RWPE1 (cell line): ENCODE data around the gene MPO.

Source experiments
- CTCF ChIA-PET: fragments of 350-600 bp; sonication (Branson Sonifier 250); formaldehyde crosslinking; extraction: SDS; loops from one replicate; lab custom pipeline; 2021; lab: Yijun Ruan, JAX
- POLR2A ChIA-PET: fragments of 400-600 bp; formaldehyde crosslinking; extraction: SDS; loops from one replicate; lab custom pipeline; 2020; ENCODE audit warnings: antibody characterized with exemption; ENCODE audit not compliant: low non-redundant PET; lab: Yijun Ruan, JAX
- DNase-seq: peaks from one replicate; pipeline ENCODE4 v3.0.0; 2012; ENCODE audit warnings: low spot score
- H3K27ac ChIP-seq: fragments of 450-650 bp; 2 replicates; pipeline ENCODE4 v1.5.1; 2017
- CTCF ChIP-seq: fragments of 450-650 bp; conservative IDR thresholded peaks from 2 replicates; pipeline ENCODE4 v1.5.1; 2017; ENCODE audit warnings: low read depth, mild to moderate bottlenecking

MPO gene

DNA sequence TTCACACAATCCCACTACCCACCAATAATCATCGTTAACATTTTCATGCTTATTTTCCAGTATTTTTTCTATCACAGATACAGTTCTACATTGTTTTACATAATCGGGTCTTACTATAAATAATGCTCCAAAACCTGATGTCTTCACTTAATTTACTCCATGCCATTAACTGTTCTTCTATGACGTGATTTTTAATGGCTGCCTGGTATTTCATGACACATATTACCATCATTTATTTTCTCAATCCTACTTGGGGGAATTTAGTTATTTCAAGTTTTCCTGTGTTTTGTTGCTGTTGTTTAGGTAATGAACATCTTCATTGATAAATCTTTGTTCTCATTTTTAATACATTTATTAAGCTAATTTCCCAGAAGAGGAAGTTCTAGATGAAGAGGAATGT lies 27.7 kb downstream of the MPO start:
- POLR2A ChIA-PET, result no interaction called here
- no peak overlapping the region for H3K27ac ChIP-seq
- no peak for TF ChIP-seq CTCF
- CTCF ChIA-PET, result no interaction called here
- DNase-seq, result no peak

GRCh38 chr17:58252141-58252540 lies 28.6 kb downstream of the MPO start:
- no peak overlapping the region for H3K27ac ChIP-seq
- TF ChIP-seq CTCF, result no peak
- ChIA-PET POLR2A (no interaction called here), CTCF (interaction anchor here (0.6 kb wide), 2 partner anchors 8 to 179 kb away, joined by 3 to 5 read pairs; no protein-coding TSS in a partner anchor)
- no peak for DNase-seq

GRCh38 chr17:58250344-58251011 lies 30.3 kb downstream of the MPO start:
- H3K27ac ChIP-seq, result no peak overlapping the region
- no peak for DNase-seq
- ChIA-PET CTCF (interaction anchor here (0.5 to 1.4 kb wide), 20 partner anchors 8 to 351 kb away, joined by 3 to 7 read pairs (median 4); partner anchors contain the start of genes LPO and MKS1), POLR2A (no interaction called here)
- no peak for TF ChIP-seq CTCF

DNA sequence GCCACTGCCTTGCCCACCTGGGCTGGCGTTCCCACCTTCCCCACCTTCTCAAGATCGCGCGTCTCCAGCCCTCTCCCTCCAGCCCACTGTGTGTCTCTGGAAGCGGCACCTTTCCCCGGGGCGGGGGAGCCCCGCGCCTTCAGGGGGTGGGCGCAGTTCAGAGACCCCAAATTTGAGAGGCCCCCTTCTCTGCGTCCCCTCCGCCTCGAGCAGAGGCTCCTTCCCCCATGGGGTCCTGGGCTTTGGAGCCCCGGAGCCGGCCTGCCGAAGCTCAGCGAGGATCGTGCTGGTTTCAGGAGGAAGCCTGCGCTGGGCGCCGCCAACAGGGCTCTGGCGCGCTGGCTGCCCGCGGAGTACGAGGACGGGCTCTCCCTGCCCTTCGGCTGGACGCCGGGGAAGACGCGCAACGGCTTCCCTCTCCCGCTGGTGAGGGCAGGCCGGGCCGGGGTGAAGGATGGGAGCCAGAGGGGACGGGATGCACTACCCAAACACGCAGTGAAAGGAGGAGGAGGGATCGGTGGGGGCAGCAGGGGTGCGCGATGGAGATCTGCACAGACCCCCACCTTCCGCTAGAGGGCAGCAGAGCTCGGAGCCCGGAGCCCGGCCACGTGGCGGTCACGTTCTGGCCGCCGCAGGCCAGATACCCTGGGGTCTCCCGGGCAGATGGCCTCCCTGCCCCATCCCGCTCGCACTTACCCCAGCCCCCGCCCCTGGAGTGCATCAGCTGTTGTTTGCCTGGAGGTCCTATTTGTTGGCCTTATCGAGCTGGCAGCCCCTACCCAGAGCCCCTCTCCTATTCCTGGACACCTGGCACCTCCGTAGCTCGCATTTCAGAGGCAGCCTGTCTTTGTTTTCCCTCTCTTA lies 31.2 kb downstream of the MPO start:
- peak; percentile 82 for DNase-seq
- TF ChIP-seq CTCF, result peak; percentile 97
- ChIA-PET CTCF (interaction anchor here (0.5 to 1.4 kb wide), 28 partner anchors 9 to 1394 kb away, joined by 3 to 7 read pairs (median 4); partner anchors contain the start of genes LPO and MKS1), POLR2A (no interaction called here)
- no peak overlapping the region for H3K27ac ChIP-seq

GRCh38 chr17:58248955-58249269 lies 31.8 kb downstream of the MPO start:
- ChIA-PET POLR2A (no interaction called here), CTCF (interaction anchor here (0.5 to 1.4 kb wide), 8 partner anchors 9 to 1393 kb away, joined by 3 to 7 read pairs (median 5); no protein-coding TSS in a partner anchor)
- DNase-seq, result no peak
- no peak overlapping the region for H3K27ac ChIP-seq
- no peak for TF ChIP-seq CTCF

DNA sequence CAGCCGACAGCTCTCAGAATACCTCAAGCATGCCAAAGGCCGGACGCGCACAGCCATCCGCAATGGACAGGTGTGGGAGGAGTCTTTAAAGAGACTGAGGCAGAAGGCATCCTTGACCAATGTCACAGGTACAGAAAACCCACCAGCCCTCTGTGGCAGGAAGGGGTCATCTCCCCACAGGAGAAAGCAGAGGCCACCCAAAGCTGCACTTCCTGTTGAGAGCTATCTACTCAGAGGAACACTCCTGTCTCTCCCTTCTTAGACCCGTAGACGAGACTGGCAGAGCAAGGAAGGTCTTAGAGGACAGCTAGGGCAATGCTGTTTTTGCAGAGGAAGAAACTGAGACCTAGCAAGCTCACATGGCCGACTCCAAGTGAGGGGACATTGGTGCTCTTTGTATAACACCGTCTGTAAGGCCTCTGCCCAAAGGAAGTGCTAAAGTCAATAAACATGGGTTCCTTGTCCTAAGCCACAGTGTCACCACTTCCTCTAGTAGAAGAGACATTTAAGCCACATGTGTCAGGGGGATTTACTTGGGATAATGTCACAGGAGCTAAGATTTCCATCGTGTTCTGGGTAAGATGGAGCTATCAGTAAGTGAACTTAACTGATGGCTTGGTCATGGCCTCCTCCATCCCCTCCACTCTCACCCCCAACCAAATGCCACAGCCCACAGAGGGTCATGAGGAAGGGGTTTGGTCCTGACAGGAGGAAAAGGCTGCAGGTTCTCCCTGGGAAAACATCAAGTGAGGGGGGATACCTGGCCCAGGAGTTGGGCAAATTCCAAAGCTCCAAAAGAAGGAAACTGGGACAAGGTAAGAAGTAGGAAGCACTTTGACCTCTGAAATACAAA lies 33.0 kb downstream of the MPO start:
- POLR2A ChIA-PET, result no interaction called here
- CTCF ChIA-PET, result interaction anchor here (0.7 kb wide), 1 partner anchor 188 kb away, joined by 3 read pairs; no protein-coding TSS in a partner anchor
- H3K27ac ChIP-seq, result no peak overlapping the region
- no peak for TF ChIP-seq CTCF
- no peak for DNase-seq
